ENCODE results near the gene CST3.

- no peak for TF ChIP-seq TAF1 (IDR thresholded peaks at IDR 0.05; ENCODE audit: low read depth)
- TF ChIP-seq TEAD4 (IDR thresholded peaks at IDR 0.05), result no peak
- TF ChIP-seq EP300 (IDR thresholded peaks at IDR 0.05; ENCODE audit: borderline replicate concordance), result no peak
- TF ChIP-seq CEBPB (IDR thresholded peaks at IDR 0.05), result no peak
- TF ChIP-seq MAX (IDR thresholded peaks at IDR 0.05), result no peak
- no peak for TF ChIP-seq YY1 (IDR thresholded peaks at IDR 0.05; ENCODE audit: low read depth)
These were observed 8.7 kb downstream of the CST3 start for GRCh38 chr20:23629017-23629541.

Data from Ishikawa (cell line).